ENCODE results near the gene AKIP1. TPM values are rescaled to one million over a fixed set of nuclear protein-coding genes. Genes with fewer than 3 reads are reported as not detected.

The AKIP1 gene
- total and polyA plus RNA-seq, 10 of the 15 experiments (the other 5 are each of a cell fraction or from before 2014, with no cell fraction given), result 5.1 to 38.9 (median 30.5) TPM

- peak overlapping the region; percentile 83 for H3K4me3 ChIP-seq
- peak overlapping the region; percentile 94 for H3K9ac ChIP-seq (ENCODE audit: control insufficient read depth, insufficient read depth, low read length)
- FAIRE-seq (peak; percentile 94), ATAC-seq (peak; percentile 81), DNase-seq (ENCODE audit: low read depth, low spot score) (peak; percentile 37)
- no peaks in the 10 kb centered on the region for H3K27me3 ChIP-seq (replicated peaks in 1 of 2; ENCODE audit: control insufficient read depth in 2 of 2, insufficient read depth in 2 of 2, low read length in 1 of 2)
- no peaks in the 10 kb centered on the region for H4K20me1 ChIP-seq (ENCODE audit: control insufficient read depth, insufficient read depth)
- H3K79me2 ChIP-seq (ENCODE audit: control insufficient read depth, insufficient read depth, low read length), result peaks cover 34% of the 10 kb centered on the region
- H3K27ac ChIP-seq (ENCODE audit: control insufficient read depth, insufficient read depth), result peak overlapping the region; percentile 92
- no peaks in the 10 kb centered on the region for H3K36me3 ChIP-seq (ENCODE audit: control insufficient read depth in 2 of 2, insufficient read depth in 2 of 2, low read length in 1 of 2)
- peak; percentile 57; the same call in 1 of the 2 replicates for TF ChIP-seq MXI1 (IDR thresholded peaks at IDR 0.05; ENCODE audit: low read depth, low read length)
- 0 out of 2 replicates have a peak, but pooled peaks have one; percentile 69 for TF ChIP-seq TCF3 (IDR thresholded peaks at IDR 0.05; ENCODE audit: borderline replicate concordance, insufficient read depth, low read depth, low read length)
- 0 out of 2 replicates have a peak, but pooled peaks have one; percentile 34 for TF ChIP-seq PKNOX1 (IDR thresholded peaks at IDR 0.05)
- peak; percentile 25; the same call in 1 of the 2 replicates for TF ChIP-seq SPI1 (IDR thresholded peaks at IDR 0.05; ENCODE audit: borderline replicate concordance, insufficient read depth, low read depth, low read length)
- no peak for TF ChIP-seq IRF5 (IDR thresholded peaks at IDR 0.05; ENCODE audit: borderline replicate concordance)
- peak; percentile 87; the same call in 1 of the 2 replicates for TF ChIP-seq MLLT1 (IDR thresholded peaks at IDR 0.05)
- TF ChIP-seq SKIL (IDR thresholded peaks at IDR 0.05; ENCODE audit: low read depth, poor library complexity, severe bottlenecking), result no peak
- TF ChIP-seq BACH1 (IDR thresholded peaks at IDR 0.05; ENCODE audit: borderline replicate concordance), result peak; percentile 78; the same call in 1 of the 2 replicates
- TF ChIP-seq NBN (IDR thresholded peaks at IDR 0.05), result no peak
- peak overlapping the region; percentile 94 for H2AFZ ChIP-seq (ENCODE audit: control insufficient read depth, low read depth, low read length)
- POLR2A ChIA-PET, result interaction anchor here (0.7 to 1.6 kb wide), 7 partner anchors 52 to 350 kb away, joined by 3 to 10 read pairs (median 3); partner anchors contain the start of genes RPL27A and TRIM66
- RAD21 ChIA-PET (ENCODE audit: unreplicated experiment), result interaction anchor here (0.9 to 2.6 kb wide), 13 partner anchors 15 to 762 kb away, joined by 3 to 9 read pairs (median 5); partner anchors contain the start of genes STK33 and ZNF143
- intact Hi-C loops (cut with micrococcal nuclease; ENCODE audit: unreplicated experiment) (loop anchor here (5.0 kb wide), 3 partner anchors 99 to 396 kb away; a partner anchor contains a TSS), in situ Hi-C loops (cut with MboI) (no loop called here)
- H3K4me1 ChIP-seq (ENCODE audit: control insufficient read depth, insufficient read depth, low read length), result peaks cover 10% of the 10 kb centered on the region
- CTCF ChIA-PET, result interaction anchor here (0.6 to 2.6 kb wide), 9 partner anchors 10 to 397 kb away, joined by 4 to 26 read pairs (median 5); no protein-coding TSS in a partner anchor
- BruUV-seq (replicated peaks), result no TSS peak
- SMC1A ChIA-PET (ENCODE audit: uncharacterized antibody, unreplicated experiment), result interaction anchor here (0.7 to 1.5 kb wide), 6 partner anchors 22 to 543 kb away, joined by 3 to 4 read pairs (median 4); no protein-coding TSS in a partner anchor
- H3K9me3 ChIP-seq (replicated peaks; ENCODE audit: control insufficient read depth, insufficient read depth, low read length), result no peaks in the 10 kb centered on the region
- 1% methylated on average over 33 of the region's 39 CpGs for WGBS (ENCODE audit: insufficient coverage, insufficient replicate concordance, low lambda C conversion rate, missing lambda C conversion rate)
- peak overlapping the region; percentile 91 for H3K4me2 ChIP-seq (ENCODE audit: control insufficient read depth, insufficient read depth)
These were observed 52.8 kb downstream of the AKIP1 start for GRCh38 chr11:8963569-8964323.
